Endothelial cell of umbilical vein (primary cell): ENCODE results near the gene VPS29. TPM values are rescaled to one million over a fixed set of nuclear protein-coding genes. Genes with fewer than 3 reads are reported as not detected.

Experiments used
- BruUV-seq: library from RNA; stranded (reverse); fragments of 400-500 nt; replicated peaks from 2 replicates; lab custom pipeline; 2021; lab: Mats Ljungman, UMichigan
- CTCF ChIA-PET: fragments of 300-600, 350-600 bp; sonication (Branson Sonifier 250); formaldehyde crosslinking; loops from one replicate; lab custom pipeline; 2021; ENCODE audit warnings: antibody characterized with exemption, inconsistent platforms; lab: Charles Lee
- POLR2A ChIA-PET: fragments of 300-600, 350-600 bp; sonication (Branson Sonifier 250); formaldehyde crosslinking; loops from one replicate; lab custom pipeline; 2021; ENCODE audit warnings: antibody characterized with exemption, inconsistent platforms; lab: Charles Lee
- DNase-seq: peaks from one replicate; pipeline ENCODE4 v3.0.0-alpha.2; 2011; ENCODE audit warnings: low read depth, low spot score
- FAIRE-seq: peaks from 2 replicates; lab custom pipeline; 2011; peaks lifted over from hg19 to GRCh38; lab: Jason Lieb, UNC
- H2AFZ ChIP-seq: 2 replicates; pipeline ENCODE4 v1.6.0; 2012; ENCODE audit warnings: low read depth, low read length, control low read depth, inconsistent platforms
- H3K27ac ChIP-seq: 2 replicates; pipeline ENCODE4 v1.5.1; 2011; ENCODE audit warnings: low read depth, mild to moderate bottlenecking, control low read depth, low read length, moderate library complexity; ENCODE audit not compliant: insufficient read depth
- H3K27me3 ChIP-seq, 2 experiments: 2 replicates each; pipeline versions ENCODE4 v1.6.0 to v1.6.1; 2011; ENCODE audit warnings: low read length in 2 of 2, mixed read lengths in 1 of 2; ENCODE audit not compliant: control insufficient read depth in 2 of 2, insufficient read depth in 2 of 2
- H3K36me3 ChIP-seq, 2 experiments: 2 replicates in 1 of 2; 3 replicates in 1 of 2; pipeline ENCODE4 v1.5.1; 2011; ENCODE audit warnings: low read length in 2 of 2, mild to moderate bottlenecking in 1 of 2, moderate library complexity in 1 of 2; ENCODE audit not compliant: control insufficient read depth in 2 of 2, insufficient read depth in 2 of 2; ENCODE audit errors: extremely low read depth in 1 of 2
- H3K4me1 ChIP-seq: 3 replicates; pipeline ENCODE4 v1.5.1; 2011; ENCODE audit warnings: mild to moderate bottlenecking, low read length; ENCODE audit not compliant: control insufficient read depth, insufficient read depth; ENCODE audit errors: extremely low read depth
- H3K4me2 ChIP-seq: 2 replicates; pipeline ENCODE4 v1.6.1; 2011; ENCODE audit warnings: low read length, control low read depth, mixed read lengths; ENCODE audit not compliant: insufficient read depth
- H3K4me3 ChIP-seq, 3 experiments: fragments of 200-600 bp in 1 of 3; sonication (generic), shearing (Covaris generic) in 1 of 3; replicated peaks in 1 of 3; 2 replicates each; pipeline ENCODE4 v1.5.1; 2011 to 2016; ENCODE audit warnings: control low read depth in 3 of 3, low read length in 3 of 3, mild to moderate bottlenecking in 2 of 3, inconsistent platforms in 1 of 3, low read depth in 1 of 3, moderate library complexity in 1 of 3; ENCODE audit not compliant: insufficient read depth in 1 of 3
- H3K79me2 ChIP-seq: 2 replicates; pipeline ENCODE4 v1.6.0; 2012; ENCODE audit warnings: low read length, inconsistent platforms; ENCODE audit not compliant: control insufficient read depth, insufficient read depth
- H3K9ac ChIP-seq: replicated peaks from 2 replicates; pipeline ENCODE3; 2011; ENCODE audit warnings: low read length, control low read depth; ENCODE audit not compliant: insufficient read depth; ENCODE audit errors: extremely low read depth
- H3K9me1 ChIP-seq: replicated peaks from 3 replicates; pipeline ENCODE4 v1.6.0; 2011; ENCODE audit warnings: mild to moderate bottlenecking, low read length; ENCODE audit not compliant: control insufficient read depth, insufficient read depth; ENCODE audit errors: extremely low read depth
- H3K9me3 ChIP-seq: replicated peaks from 2 replicates; pipeline ENCODE4 v1.5.1; 2012; ENCODE audit warnings: low read length, inconsistent platforms; ENCODE audit not compliant: control insufficient read depth, insufficient read depth
- H4K20me1 ChIP-seq: replicated peaks from 2 replicates; pipeline ENCODE3; 2011; ENCODE audit warnings: mild to moderate bottlenecking, low read length; ENCODE audit not compliant: control insufficient read depth, insufficient read depth; ENCODE audit errors: extremely low read depth
- EZH2 ChIP-seq: IDR thresholded peaks from 2 replicates; pipeline ENCODE4 v1.6.1; 2012; ENCODE audit warnings: borderline replicate concordance, low read depth, mild to moderate bottlenecking, moderate library complexity, low read length, inconsistent platforms; ENCODE audit not compliant: severe bottlenecking
- FOS ChIP-seq: IDR thresholded peaks from 2 replicates; pipeline ENCODE4 v1.6.1; 2011; ENCODE audit warnings: mild to moderate bottlenecking, low read length, moderate library complexity, borderline replicate concordance; ENCODE audit not compliant: insufficient read depth
- GATA2 ChIP-seq: IDR thresholded peaks from 2 replicates; pipeline ENCODE4 v1.7.0; 2011; ENCODE audit warnings: low read depth, mild to moderate bottlenecking, moderate library complexity, mixed read lengths, low read length; ENCODE audit not compliant: insufficient read length, insufficient read depth
- JUN ChIP-seq: IDR thresholded peaks from 2 replicates; pipeline ENCODE4 v1.6.1; 2011; ENCODE audit warnings: borderline replicate concordance, low read depth; ENCODE audit not compliant: insufficient read length, insufficient read depth
- MYC ChIP-seq: IDR thresholded peaks from one replicate; pipeline ENCODE4 v1.6.1; 2011; ENCODE audit warnings: mild to moderate bottlenecking, low read depth, low read length
- POLR2A ChIP-seq: IDR thresholded peaks from 2 replicates; pipeline ENCODE4 v1.6.1; 2012; ENCODE audit warnings: low read depth, mild to moderate bottlenecking, control low read depth, low read length
- POLR2AphosphoS5 ChIP-seq: IDR thresholded peaks from 2 replicates; pipeline ENCODE4 v1.6.1; 2012; ENCODE audit warnings: low read depth, mild to moderate bottlenecking, control low read depth, low read length, moderate library complexity; ENCODE audit not compliant: insufficient read depth
- dilution Hi-C: fragments of 300-500 bp; cut with MboI; formaldehyde crosslinking; loops from one replicate; pipeline ENCODE4 v1.15.0; 2019; ENCODE audit warnings: low sequenced_read_pairs; ENCODE audit not compliant: extremely low pct_ligation_motif_present
- intact Hi-C: fragments of 100-400 bp; cut with micrococcal nuclease; formaldehyde crosslinking; loops from one replicate; pipeline ENCODE4 v1.10.0; 2022
- polyA plus RNA-seq, 4 experiments: library from polyadenylated mRNA; depleted of rRNA in 3 of 4; stranded (reverse) in 3 of 4; unstranded in 1 of 4; fragments of >200 nt; gene quantifications; 2 replicates each; pipeline versions ENCODE4 v1.2.1 to v1.2.3, GENCODE V29; 2011 to 2012; ENCODE audit warnings: missing spikeins in 1 of 4
- total RNA-seq: library from RNA; stranded (reverse); gene quantifications from 2 replicates; pipeline ENCODE4 v1.2.3, GENCODE V29; 2021
- TF ChIP-seq, protein P1 (sequence below): IDR thresholded peaks from 2 replicates; pipeline ENCODE4 v1.6.1; 2011; ENCODE audit not compliant: insufficient read depth, insufficient read length
- TF ChIP-seq, protein P2 (sequence below), 2 donors: IDR thresholded peaks; 1 replicate in 1 of 2; 2 replicates in 1 of 2; pipeline ENCODE4 v1.5.1; 2011; ENCODE audit warnings: low read length in 2 of 2, mild to moderate bottlenecking in 2 of 2, moderate library complexity in 2 of 2, control low read depth in 1 of 2, inconsistent platforms in 1 of 2, low read depth in 1 of 2; ENCODE audit not compliant: insufficient read depth in 1 of 2; ENCODE audit errors: extremely low read depth in 1 of 2

VPS29 gene
- total and polyA plus RNA-seq, 2 donors (not counting 3 experiments of a cell fraction or from before 2014, with no cell fraction given): 138 to 155 TPM

DNA sequence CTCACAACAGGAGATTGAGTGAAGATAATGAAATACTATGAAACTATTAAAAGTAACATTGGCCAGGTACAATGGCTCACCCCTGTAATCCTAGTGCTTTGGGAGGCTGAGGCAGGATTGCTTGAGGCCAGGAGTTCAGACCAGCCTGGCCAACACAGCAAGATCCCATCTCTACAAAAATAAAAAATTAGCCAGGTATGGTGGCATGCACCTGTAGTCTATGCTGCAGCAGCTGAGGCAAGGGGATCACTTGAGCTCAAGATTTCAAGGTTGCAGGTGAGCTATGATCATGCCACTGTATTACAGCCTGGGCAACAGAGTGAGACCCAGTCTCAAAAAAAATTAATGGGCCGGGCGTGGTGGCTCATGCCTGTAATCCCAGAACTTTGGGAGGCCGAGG lies 15.1 kb upstream of the VPS29 start:
- TF ChIP-seq POLR2A (no peak), EZH2 (no peak), GATA2 (no peak), FOS (no peak), POLR2AphosphoS5 (no peak), JUN (no peak), MYC (no peak)
- TF ChIP-seq, protein P1, sequence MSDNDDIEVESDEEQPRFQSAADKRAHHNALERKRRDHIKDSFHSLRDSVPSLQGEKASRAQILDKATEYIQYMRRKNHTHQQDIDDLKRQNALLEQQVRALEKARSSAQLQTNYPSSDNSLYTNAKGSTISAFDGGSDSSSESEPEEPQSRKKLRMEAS: no peak
- TF ChIP-seq, protein P2, sequence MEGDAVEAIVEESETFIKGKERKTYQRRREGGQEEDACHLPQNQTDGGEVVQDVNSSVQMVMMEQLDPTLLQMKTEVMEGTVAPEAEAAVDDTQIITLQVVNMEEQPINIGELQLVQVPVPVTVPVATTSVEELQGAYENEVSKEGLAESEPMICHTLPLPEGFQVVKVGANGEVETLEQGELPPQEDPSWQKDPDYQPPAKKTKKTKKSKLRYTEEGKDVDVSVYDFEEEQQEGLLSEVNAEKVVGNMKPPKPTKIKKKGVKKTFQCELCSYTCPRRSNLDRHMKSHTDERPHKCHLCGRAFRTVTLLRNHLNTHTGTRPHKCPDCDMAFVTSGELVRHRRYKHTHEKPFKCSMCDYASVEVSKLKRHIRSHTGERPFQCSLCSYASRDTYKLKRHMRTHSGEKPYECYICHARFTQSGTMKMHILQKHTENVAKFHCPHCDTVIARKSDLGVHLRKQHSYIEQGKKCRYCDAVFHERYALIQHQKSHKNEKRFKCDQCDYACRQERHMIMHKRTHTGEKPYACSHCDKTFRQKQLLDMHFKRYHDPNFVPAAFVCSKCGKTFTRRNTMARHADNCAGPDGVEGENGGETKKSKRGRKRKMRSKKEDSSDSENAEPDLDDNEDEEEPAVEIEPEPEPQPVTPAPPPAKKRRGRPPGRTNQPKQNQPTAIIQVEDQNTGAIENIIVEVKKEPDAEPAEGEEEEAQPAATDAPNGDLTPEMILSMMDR (IDR thresholded peaks at IDR 0.05; ENCODE audit: extremely low read depth in 1 of 2, insufficient read depth in 1 of 2, low read depth in 1 of 2, low read length in 2 of 2): no peak
- no peaks in the 10 kb centered on the region for H3K79me2 ChIP-seq
- ChIA-PET CTCF (interaction anchor here (5.5 kb wide), 1 partner anchor 83 kb away, joined by 117 read pairs; no protein-coding TSS in a partner anchor), POLR2A (interaction anchor here (0.6 kb wide), 1 partner anchor 176 kb away, joined by 6 read pairs; no protein-coding TSS in a partner anchor)
- FAIRE-seq: no peak
- no peak overlapping the region for H2AFZ ChIP-seq
- H3K9ac ChIP-seq: no peak overlapping the region
- no peaks in the 10 kb centered on the region for H3K27me3 ChIP-seq
- BruUV-seq: no TSS peak
- no peaks in the 10 kb centered on the region for H3K36me3 ChIP-seq
- H3K4me1 ChIP-seq: no peaks in the 10 kb centered on the region
- intact Hi-C loops: no loop called here
- no peak overlapping the region for H3K27ac ChIP-seq
- H3K9me3 ChIP-seq: no peaks in the 10 kb centered on the region
- dilution Hi-C loops: no loop called here
- H3K4me3 ChIP-seq: no peak overlapping the region
- no peak for DNase-seq
- no peak overlapping the region for H3K4me2 ChIP-seq
- no peaks in the 10 kb centered on the region for H4K20me1 ChIP-seq
- H3K9me1 ChIP-seq: no peaks in the 10 kb centered on the region
